GM19467 (cell line): ENCODE data around the gene MSH3.
"Not testable (repeated sequence)": the region's sequence is repeated elsewhere in the genome, so short reads cannot be mapped to it uniquely, and the experiment has no call there.

Source experiments
- ATAC-seq: cut with Tn5 transposase; IDR thresholded peaks from one replicate; pipeline ENCODE4 v1.9.1; 2021; ENCODE audit warnings: mild to moderate bottlenecking, moderate library complexity; ENCODE audit not compliant: unreplicated experiment

MSH3 gene

DNA sequence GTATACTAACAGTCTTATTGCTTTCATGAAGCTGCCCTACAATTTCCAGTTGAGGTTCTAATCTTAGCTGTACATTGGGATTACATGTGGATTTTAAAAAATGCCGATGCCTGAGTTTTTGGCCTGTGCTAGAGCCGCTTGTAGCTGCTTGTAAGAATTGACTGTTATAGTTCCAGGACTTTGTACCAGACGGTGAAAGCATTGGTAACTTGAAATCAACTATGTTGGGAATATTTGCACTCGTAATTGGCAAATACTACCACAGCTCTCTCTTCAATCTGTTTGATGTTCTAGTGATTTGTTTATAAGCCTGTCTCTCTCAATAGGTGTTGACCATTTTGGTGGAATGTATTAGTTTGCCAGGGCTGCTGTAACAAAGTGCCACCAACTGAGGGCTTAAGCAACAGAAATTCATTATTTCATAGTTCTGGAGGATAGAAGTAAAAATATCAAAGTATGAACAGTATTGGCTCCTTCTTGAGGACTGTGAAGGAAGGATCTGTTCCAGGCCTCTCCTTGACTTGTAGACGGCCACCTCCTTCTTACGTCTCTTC lies 50.8 kb downstream of the MSH3 start:
- ATAC-seq: no peak

DNA sequence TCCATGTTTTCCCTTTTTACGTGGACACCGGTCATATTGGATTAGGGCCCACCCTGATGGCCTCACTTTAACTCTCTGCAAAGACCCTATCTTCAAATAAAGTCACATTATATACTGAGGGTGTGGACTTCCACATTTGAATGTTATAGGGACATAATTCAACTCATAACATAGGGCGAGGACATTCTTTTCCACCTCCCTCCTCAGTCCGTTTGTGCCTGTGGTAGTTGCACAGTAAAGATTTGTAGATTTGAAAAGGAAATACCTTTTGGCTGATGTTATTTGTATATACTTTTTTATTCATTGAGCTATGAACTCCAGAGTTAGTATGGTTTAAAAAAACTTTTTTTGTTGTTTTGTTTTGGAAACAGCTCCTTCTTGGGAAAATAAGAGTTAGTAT lies 51.3 kb downstream of the MSH3 start:
- ATAC-seq: no peak

DNA sequence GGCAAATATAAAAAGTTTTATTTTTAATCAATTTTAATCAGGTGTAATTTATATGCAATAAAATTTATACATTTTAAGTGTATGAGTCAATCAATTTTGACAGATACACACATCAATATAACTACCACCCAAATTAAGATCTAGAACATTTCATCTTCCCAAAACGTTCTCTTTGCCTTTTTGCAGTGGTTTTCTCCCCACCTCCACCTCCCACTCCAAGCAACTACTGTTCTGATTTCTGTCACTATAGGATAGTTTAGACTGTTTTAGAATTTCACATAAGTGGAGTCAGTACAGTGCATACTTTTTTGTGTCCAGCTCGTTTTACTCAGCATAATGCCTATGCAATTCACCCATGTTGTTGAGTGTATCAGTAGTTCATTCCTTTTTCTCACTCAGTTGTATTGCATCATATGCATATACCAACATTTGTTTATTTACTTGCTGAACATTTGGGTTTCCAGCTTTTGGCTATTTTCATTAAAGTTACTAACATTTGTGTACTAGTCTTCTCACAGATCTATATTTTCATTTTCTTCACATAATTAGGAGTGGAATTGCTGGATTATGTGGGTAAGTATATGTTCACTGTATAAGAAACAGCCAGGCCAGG lies 52.5 kb downstream of the MSH3 start:
- no peak for ATAC-seq

DNA sequence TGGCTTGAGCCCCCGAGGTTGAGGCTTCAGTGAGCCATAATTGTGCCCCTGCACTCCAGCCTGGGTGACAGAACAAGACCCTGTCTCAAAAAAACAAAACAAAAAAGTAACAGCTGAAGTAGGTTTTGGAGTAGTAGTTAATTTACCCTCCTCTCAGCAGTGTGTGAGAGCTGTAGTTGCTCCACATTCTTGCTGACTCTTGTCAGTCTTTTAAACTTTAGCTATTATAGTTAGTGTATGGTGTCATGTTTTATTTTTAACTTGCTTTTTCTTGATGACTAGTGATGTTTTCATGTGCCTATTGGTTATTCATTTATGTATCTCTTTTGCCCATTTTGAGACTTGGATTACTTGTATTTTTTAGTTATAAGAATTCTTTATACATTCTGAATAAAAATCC lies 53.2 kb downstream of the MSH3 start:
- no peak for ATAC-seq

DNA sequence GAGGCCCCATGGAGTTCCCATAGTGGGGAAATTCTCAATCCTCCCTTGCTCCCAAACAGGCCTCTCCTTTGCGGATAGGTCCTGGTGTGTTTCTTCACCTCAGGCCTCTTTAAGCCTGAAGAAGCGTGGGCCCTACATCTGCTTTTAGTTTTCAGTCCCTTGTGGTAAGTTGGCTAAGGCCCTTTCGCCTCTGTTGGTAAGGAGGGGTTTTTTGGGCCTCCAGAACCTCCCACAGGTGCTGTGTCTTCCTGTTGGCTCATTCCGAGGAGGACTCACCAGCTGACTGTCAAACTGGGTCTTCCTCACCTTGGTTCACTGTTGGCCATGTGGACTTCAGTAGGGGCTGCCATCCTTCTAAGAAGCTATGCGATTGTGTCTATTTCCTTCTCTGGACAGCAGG lies 56.8 kb downstream of the MSH3 start:
- ATAC-seq: no peak

DNA sequence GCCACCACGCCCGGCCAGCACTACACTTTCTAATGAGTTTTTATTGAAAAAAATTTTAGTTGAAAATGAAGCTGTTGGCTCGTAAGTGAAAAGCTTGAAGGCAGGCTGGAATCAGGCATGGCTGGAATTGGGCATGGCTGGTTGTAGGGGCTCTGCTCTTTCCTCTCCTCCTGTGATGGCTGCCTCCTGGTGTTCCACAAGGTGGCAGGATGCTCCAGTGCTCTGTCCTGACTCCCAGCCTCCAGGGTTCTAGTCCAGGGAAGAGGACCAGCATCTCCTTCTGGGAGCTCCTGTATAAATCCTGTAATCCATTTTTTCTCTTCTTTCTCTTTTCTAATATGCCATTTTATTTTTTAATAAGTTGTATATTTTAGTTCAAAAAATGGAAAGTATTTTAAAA lies 57.5 kb downstream of the MSH3 start:
- ATAC-seq: no peak

DNA sequence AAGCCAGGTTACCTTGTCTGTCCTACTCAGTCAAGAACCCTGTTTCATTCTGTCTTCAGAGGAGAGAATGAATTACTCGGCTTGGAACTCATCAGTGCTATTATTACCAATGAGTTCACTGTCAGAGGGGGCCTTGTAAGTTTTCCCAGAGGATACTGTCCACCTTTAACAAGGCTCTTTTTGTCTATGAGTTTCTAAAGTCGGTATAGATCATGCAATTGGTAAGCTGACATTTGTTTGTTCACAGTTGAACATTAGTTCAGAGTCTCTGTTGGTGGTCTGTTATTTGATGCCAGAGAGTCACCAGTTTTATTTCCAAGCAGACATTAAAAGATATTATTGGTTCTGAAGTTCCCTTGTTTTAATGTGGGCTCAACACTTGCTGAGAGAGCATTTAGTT lies 58.5 kb downstream of the MSH3 start:
- ATAC-seq: no peak

DNA sequence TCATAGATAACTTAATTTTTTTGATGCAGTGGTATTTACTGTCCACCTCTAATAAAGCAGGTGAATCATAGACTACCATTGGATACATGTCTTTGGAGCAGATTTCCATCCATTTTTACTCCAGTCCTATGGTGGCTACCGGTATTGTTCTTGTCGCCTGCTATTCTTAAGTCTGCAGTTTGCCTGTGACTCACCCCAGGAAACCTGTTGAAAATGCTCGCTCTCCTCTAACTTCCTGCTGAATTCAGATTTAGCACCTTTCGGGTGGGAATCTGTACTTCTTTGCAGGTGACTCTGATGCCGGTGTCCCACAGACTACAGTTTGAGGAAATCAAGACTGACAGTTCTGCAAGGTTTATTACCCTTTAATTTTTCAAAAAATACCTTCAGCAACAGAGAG lies 59.2 kb downstream of the MSH3 start:
- no peak for ATAC-seq

DNA sequence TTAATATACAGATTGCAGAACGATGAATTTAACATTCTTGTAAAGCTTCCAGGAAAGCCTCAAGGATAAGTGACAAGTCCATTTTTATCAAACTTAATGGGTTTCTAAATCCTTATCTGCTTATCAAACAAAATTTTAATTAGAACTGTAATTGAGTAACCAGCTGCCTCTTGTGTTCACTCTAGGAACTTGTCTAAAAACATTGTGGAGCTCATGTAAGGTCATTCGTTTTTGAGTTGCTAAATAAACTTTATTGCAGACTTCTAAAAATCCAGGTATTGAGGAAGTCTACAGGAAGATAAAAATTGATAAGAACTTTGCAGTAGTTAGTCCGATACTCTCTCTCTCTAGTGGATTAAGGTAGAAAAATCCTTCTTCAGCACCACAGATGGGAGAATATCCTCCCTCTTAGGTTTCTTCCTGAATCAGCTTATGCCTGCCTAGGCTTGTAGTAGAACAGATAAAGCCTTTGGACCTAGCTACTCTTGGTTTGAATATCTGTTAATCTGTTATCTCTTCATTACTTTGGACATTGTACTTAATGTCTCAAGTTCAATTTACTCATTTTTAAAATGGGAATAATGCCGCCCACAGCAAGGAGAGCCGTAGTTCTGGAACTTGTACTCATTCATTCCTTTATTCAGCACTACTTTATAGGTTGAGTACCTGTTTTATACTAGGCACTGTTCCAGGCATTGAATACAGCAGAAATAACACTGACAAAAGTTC lies 60.3 kb downstream of the MSH3 start:
- ATAC-seq: no peak

DNA sequence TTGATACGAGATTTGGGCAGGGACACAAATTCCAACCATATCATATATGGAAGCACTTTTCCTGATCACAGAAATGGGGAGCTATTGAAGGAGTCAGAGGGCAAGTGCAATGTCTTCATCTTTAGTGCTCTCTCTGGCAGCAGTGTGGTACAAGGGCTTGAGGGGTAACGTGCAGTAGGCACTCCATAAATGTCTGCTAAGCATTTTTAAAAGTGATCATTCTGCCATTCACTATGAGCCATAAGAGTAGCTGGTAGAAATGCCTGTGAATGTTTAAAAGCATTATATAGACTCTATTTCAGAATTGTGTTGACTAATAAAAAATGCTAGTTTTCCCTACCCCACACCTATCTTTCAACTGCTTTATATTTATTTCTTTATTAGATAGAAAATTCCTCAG lies 61.4 kb downstream of the MSH3 start:
- no peak for ATAC-seq

DNA sequence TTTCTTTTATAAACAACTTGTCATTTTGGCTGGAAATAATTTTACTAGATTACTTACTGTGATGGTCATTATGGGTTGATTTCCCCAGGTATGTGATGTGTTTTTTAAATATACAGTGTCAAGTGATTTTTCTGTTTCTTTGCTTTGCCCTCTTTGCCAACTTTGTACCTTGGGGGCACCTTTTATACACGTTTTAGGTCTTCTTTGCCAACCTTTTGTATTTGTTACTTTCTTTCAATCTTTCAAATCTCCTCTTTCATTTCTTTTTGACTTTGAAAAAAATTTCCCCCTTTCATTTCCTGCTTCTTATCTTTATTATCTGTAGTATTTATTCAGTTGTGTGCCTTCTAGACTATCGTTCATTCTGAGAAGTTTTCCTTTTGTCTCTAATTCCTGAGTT lies 65.7 kb downstream of the MSH3 start:
- ATAC-seq: no peak

DNA sequence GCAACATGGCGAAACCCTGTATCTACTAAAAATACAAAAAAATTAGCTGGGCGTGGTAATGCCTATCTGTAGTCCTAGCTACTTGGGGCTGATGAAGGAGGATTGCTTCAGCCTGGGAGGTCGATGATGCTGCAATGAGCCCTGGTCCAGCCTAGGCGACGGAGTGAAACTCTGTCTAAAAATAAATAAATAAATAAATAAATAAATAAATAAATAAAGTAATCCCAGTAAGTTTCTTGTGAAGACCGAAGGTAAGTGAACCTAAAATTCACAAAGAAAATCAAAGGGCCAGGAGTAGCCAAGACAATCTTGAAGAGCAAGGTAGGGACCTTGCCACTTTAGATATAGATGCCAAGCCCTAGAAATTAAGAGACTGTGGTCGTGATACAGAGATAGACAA lies 68.5 kb downstream of the MSH3 start:
- ATAC-seq: no peak

DNA sequence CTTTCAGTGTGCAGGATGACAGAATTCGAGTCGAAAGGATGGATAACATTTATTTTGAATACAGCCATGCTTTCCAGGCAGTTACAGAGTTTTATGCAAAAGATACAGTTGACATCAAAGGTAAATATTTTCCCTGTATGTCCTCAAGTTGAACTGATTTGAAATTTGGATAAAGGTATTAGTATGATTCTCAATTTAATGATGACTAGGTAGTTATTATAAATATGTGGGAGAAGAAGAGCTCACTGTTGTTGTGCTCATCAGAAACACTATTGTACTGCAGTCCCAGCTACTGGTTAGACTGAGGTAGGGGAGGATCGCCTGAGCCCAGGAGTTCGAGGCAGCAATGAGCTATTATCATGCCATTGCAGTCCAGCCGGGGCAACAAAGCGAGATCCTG lies 71.0 kb downstream of the MSH3 start:
- ATAC-seq: no peak

DNA sequence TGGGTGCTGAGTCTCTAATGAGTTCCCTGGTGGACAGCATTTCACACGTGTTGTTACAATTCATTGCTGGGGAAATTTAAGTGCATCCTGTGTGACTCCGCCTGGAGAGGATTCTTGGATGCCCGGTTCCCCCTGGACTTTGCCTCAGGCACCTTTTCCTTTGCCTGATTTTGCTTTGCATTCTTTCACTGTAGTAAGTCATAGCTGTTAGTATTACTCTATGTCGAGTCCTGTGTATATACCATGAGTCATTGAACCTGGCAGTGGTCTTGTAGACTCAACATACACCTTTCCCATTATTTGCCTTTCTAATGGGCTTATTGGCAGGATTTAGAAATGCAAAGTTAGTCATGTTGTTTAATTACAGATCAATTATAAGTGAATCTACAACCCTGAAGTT lies 82.3 kb downstream of the MSH3 start:
- no peak for ATAC-seq

DNA sequence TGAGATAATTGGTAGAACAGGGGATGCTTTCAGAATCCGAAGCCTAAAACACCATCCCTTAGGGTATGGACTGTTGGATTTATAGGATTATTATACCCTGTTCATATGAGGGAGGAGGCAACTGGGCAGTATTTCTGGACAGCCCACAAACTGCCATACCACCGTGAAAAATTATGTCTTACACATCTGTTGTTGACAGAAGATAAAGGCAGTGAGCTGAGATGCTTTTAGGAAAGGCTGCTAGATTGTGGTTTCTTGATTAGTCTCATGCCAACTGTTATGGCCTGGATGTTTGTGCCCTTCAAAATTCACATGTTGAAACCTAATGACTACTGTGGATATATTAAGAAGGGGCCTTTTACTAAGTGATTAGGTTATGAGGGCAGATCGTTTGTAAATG lies 84.0 kb downstream of the MSH3 start:
- ATAC-seq: no peak

DNA sequence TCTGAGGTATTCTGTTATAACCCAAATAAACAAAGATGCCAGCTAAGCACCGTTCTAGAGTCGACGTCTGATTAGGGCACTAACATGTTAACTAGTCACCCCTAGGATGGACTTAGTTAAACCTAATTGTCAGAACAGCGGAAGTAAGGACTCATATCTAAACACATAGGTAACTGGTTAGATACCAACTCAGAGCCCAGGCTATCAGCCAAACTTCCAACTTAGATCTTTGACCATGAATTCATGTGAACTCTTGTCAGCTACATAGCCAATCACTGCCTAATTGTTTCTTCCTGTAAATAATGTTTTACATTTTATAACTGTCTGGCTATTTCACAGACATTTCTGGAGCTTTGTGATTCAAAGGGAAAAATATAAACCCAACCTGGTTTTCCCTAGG lies 84.6 kb downstream of the MSH3 start:
- ATAC-seq: no peak

DNA sequence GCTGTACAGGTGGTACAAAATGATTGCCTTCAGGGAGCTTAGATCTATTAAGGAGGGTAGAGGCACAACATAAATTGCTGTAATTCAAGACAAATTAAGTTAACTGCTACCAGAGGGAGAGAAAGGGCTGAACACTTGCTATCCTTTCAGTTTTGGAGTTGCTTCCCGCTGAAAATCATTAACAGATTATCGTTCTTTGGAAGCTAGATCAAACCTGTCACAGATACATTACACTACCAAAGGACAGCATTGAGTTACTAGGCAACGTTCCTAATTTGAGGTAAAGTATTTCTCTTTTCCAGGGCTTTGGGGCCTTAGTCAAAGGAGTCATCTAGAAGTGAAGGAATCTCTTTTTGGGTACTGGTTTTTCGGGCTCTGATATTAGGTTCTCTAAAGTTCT lies 85.0 kb downstream of the MSH3 start:
- ATAC-seq: no peak

DNA sequence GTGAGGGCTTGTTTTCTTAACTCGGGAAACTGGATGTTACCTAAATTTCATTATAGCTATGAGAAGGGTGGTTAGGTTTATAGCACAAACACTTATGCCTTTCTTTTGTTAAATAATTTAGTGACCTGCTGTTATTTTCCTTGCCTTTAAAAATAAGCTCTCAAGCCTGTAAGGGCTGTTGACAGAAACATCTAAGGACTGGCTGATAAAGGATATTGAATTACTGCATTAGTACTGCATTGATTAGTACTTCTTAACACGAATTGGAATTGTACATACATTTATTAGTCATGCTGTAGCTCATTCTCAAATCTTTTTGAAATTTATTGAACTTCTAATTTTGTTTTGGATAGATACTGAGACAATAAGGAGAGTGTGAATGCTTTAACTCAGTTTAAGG lies 85.4 kb downstream of the MSH3 start:
- ATAC-seq: no peak

DNA sequence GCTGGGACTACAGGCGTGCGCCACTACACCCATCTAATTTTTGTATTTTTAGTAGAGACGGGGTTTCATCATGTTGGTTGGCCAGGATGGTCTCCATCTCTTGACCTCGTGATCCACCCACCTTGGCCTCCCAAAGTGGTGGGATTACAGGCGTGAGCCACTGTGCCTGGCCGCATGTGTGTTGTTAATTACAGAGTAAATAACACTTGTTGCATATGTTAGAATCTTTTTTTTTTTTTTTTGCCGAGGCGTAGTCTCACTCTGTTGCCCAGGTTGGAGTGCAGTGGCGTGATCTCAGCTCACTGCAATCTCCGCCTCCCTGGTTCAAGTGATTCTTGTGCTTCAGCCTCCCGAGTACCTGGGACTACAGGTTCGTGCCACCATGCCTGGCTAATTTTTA lies 86.0 kb downstream of the MSH3 start:
- ATAC-seq: not testable (repeated sequence)

DNA sequence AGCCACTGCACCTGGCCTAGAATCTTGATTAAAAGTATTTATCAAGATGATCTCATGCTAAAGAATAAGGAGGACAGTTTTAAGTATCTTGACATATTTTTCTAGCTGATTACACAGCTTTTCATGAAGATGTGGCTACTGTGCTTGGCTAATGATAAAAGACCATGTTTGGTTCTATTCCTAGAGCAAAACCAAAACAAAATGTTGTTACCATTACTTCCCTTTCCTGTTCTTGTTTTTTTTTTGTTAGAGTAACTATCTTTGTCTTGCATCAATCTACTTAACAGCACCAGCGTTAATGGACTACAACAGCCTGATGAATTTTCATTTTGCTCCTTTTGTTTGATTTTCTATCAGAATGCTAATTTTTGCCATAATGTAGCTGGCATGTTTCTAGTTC lies 86.5 kb downstream of the MSH3 start:
- ATAC-seq: no peak

DNA sequence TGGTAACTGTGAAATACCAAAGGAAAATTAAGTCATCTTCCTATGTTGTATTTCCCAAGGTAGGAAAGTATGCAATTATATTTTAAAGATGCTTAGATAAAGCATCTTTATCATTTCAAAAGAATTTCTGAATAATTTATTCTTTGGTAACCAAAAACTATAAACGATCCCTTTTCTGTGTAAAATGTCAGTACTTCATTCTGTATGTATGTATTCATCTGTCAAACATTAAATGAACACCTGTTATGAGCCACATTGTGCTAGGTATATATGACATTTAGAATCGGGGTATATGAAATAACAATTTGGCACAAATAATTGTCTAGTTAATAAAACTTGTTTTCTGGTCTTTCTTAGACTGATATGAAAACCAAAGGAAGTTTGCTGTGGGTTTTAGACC lies 89.7 kb downstream of the MSH3 start:
- ATAC-seq: no peak

DNA sequence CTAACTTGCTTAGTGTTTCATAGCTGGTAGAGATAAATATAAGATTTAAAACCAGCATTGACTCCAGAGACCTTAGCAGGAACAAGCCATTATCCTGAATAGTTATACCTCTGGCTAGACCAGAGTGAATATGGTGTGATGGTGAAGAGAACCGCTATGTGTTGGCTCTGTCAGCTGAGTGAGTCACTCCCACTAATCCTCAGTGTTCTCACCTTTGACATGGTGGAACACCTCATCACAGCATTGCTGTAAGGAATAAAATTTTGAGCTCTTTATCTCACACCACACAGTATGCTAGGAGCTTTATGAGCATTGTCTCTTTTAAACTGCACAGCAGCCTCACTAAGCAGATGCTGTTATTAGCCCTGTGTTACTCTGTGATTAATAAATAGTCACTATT lies 91.0 kb downstream of the MSH3 start:
- no peak for ATAC-seq

DNA sequence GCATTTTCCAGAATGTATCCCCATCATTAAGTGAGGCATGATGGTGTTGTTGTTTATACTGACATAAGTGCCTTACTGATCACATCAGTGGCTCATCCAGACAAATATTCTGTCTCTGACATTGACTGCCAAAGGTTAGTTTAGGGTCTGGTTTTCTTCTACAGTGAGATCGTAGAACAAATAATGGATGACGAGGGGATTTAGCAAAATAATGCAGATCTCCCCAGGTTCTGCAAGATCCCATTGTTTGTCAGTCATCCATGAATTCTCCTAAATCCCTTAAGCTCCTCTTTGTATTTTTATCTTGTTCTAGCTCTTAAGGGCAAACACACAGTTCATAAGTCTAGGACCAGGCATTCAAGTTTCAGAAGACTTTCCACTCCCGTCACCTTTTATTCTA lies 93.5 kb downstream of the MSH3 start:
- ATAC-seq: no peak
